HUES64 (cell line): ENCODE results near the gene MRPS10.

ENCODE experiments used
- H3K27ac ChIP-seq: 2 replicates; pipeline ENCODE4 v1.7.0; 2013; ENCODE audit warnings: low read depth, low read length, inconsistent platforms
- H3K27me3 ChIP-seq: 2 replicates; pipeline ENCODE4 v1.6.1; 2013; ENCODE audit warnings: mild to moderate bottlenecking, low read length; ENCODE audit not compliant: insufficient read depth
- H3K36me3 ChIP-seq: 2 replicates; pipeline ENCODE4 v1.6.1; 2013; ENCODE audit warnings: mild to moderate bottlenecking, low read length; ENCODE audit not compliant: insufficient read depth
- H3K4me1 ChIP-seq: 2 replicates; pipeline ENCODE4 v1.6.1; 2013; ENCODE audit warnings: mild to moderate bottlenecking, low read length, moderate library complexity; ENCODE audit not compliant: insufficient read depth
- H3K4me3 ChIP-seq: 2 replicates; pipeline ENCODE4 v1.5.1; 2013; ENCODE audit warnings: mild to moderate bottlenecking, low read length, moderate library complexity
- H3K9ac ChIP-seq: 2 replicates; pipeline ENCODE4 v1.6.1; 2013; ENCODE audit warnings: mild to moderate bottlenecking, low read depth, low read length
- H3K9me3 ChIP-seq: 2 replicates; pipeline ENCODE4 v1.6.1; 2013; ENCODE audit warnings: low read depth, low read length; ENCODE audit not compliant: insufficient read depth
- WGBS: fragments of 150-250, 120-280 bp; methylation state at CpG from one replicate; pipeline ENCODE4 v1.1.7; 2013; ENCODE audit warnings: missing lambda C conversion rate; 5-methylcytosine and 5-hydroxymethylcytosine counted together

Gene MRPS10

DNA sequence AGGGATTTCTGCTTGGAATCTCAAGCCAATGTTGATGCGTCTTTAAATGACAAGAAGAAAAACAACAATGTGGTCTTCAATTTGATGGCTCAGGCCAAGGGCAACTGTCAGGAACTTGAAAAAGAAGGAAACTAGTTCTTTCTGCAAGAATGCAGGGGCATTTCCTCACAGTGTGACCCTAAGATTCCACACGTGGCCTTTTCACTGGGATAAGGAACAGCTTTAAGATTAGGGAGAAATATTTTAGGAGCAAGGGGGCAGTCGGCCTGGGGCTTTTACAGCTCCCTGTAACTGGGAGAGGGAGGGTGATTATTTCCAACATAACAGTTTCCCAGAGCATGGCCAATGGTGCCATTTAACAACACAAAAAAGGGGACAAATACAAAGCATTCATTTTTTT is 39.4 kb upstream of the MRPS10 start:
- Histone ChIP-seq H3K9ac (peak overlapping the region; percentile 8; the same call in 1 of the 2 replicates), H3K4me3 (no peak overlapping the region), H3K36me3 (peaks cover 51% of the 10 kb centered on the region), H3K27ac (peak overlapping the region; percentile 88), H3K4me1 (peaks cover 35% of the 10 kb centered on the region), H3K9me3 (no peaks in the 10 kb centered on the region), H3K27me3 (no peaks in the 10 kb centered on the region)
- 58% methylated on average over 3 of the region's 3 CpGs for WGBS

- Histone ChIP-seq H3K9me3 (no peaks in the 10 kb centered on the region), H3K36me3 (peaks cover 61% of the 10 kb centered on the region), H3K4me1 (peaks cover 26% of the 10 kb centered on the region), H3K9ac (no peak overlapping the region), H3K27me3 (no peaks in the 10 kb centered on the region), H3K4me3 (no peak overlapping the region), H3K27ac (no peak overlapping the region)
- 91% methylated on average over 5 of the region's 5 CpGs for WGBS
Measured at GRCh38 chr6:42255050-42255449, 37.4 kb upstream of the MRPS10 start.

DNA sequence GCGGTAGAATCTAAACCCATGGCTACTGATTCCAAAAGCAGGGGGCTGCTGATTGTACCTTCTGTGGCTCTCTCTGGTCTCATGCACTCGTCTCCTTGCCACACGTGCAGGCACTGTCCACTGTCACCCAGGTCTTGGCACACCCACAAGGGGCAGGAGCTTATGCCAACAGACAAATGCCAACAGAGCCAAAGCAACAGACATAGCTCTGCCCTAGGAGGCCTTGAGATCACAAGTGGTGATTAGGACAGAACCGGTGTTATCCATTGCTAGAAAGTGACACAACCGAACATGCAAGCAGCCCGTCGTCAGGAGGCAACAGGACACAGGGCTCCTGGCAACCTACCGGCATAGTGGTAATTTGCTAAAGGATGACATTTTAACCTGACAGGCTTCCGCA is 36.8 kb upstream of the MRPS10 start:
- no peak overlapping the region for H3K4me3 ChIP-seq
- H3K27me3 ChIP-seq, result no peaks in the 10 kb centered on the region
- H3K4me1 ChIP-seq, result peaks cover 23% of the 10 kb centered on the region
- peaks cover 67% of the 10 kb centered on the region for H3K36me3 ChIP-seq
- H3K9me3 ChIP-seq, result no peaks in the 10 kb centered on the region
- no peak overlapping the region for H3K27ac ChIP-seq
- H3K9ac ChIP-seq, result no peak overlapping the region
- 93% methylated on average over 9 of the region's 9 CpGs for WGBS

- H3K4me3 ChIP-seq, result no peak overlapping the region
- H3K9me3 ChIP-seq, result no peaks in the 10 kb centered on the region
- H3K27me3 ChIP-seq, result no peaks in the 10 kb centered on the region
- H3K36me3 ChIP-seq, result peaks cover 79% of the 10 kb centered on the region
- H3K4me1 ChIP-seq, result peaks cover 10% of the 10 kb centered on the region
- H3K9ac ChIP-seq, result no peak overlapping the region
- H3K27ac ChIP-seq, result no peak overlapping the region
- 91% methylated on average over 9 of the region's 9 CpGs for WGBS
Measured at GRCh38 chr6:42251911-42252637, 34.4 kb upstream of the MRPS10 start.

DNA sequence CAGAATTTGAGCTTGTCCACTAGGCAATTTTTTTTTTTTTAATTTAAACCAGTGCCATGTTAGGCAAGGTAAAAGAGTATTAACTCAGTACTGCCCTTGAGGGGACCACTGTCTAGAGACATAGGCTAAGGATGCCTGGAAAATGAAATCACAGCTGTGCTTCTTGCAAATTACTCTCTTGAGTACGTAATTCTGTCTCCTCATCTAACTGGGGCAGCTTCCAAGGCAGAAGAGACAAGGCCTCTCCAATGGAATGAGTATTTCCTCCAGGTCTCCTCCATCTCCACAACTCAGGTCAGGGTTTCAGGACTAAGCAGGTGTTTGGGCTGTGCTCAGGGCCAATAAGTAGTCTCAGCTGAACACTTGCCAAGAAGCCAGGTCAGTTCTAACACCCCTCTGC is 33.8 kb upstream of the MRPS10 start:
- Histone ChIP-seq H3K4me1 (peaks cover 4% of the 10 kb centered on the region; the same call in 1 of the 2 replicates), H3K27ac (no peak overlapping the region), H3K27me3 (no peaks in the 10 kb centered on the region), H3K9ac (no peak overlapping the region), H3K9me3 (no peaks in the 10 kb centered on the region), H3K36me3 (peaks cover 74% of the 10 kb centered on the region), H3K4me3 (no peak overlapping the region)
- WGBS, result 97% methylated on average over 1 of the region's 1 CpG

DNA sequence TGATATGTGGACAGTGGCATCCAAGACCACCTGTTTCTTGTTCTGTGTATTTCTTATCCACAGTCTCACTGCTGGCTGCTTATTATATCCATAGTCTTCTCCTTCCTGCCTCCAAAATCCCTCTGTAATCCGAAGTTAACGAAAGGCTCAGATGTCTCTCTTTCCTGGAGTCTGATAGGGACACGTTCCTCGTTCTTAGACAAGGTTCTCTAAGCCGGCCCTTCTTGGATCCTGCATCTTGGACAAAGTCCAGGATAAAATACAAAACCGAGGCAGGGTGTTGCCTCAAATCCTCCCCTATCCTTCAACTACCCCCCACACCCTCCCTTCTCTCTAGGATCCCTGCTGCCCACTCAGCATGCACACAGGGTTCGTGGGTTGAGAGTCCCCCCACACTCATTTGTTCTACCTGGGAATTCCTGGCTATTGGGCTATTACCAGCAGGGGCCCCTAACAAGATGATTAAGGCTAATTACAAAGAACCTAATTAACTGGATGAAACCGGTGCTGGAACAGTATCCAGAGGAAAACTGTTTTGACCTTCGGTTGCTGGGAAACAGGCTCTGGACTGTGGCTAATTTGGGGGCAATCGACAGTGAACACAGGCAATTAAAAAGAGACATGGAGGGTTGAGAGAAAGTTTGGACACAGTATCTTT is 32.7 kb upstream of the MRPS10 start:
- H3K9ac ChIP-seq, result no peak overlapping the region
- no peaks in the 10 kb centered on the region for H3K4me1 ChIP-seq
- no peak overlapping the region for H3K4me3 ChIP-seq
- 91% methylated on average over 10 of the region's 10 CpGs for WGBS
- H3K27ac ChIP-seq, result no peak overlapping the region
- no peaks in the 10 kb centered on the region for H3K27me3 ChIP-seq
- peaks cover 70% of the 10 kb centered on the region for H3K36me3 ChIP-seq
- H3K9me3 ChIP-seq, result no peaks in the 10 kb centered on the region

DNA sequence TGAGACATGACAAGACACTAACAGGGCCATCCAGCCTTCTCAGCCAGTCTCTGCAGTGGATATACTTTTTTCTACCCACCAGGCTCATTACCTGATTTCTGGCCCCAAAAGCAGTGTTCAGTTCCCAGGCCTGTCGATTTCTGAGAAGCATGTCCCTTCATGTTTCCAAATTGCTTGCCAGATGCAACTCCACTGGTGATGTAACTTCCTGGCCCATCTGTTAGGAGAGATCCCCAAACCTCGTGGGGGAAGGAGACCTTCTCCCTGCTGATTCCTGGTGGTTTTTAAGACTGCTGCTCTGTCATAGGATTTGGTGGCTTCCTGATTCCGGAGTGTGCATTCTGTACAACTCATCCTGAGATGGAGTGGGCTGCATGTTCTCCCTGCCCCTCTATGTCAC is 31.6 kb upstream of the MRPS10 start:
- Histone ChIP-seq H3K27me3 (no peaks in the 10 kb centered on the region), H3K4me1 (no peaks in the 10 kb centered on the region), H3K9me3 (no peaks in the 10 kb centered on the region), H3K9ac (no peak overlapping the region), H3K4me3 (no peak overlapping the region), H3K27ac (no peak overlapping the region), H3K36me3 (peaks cover 68% of the 10 kb centered on the region)
- 87% methylated on average over 3 of the region's 3 CpGs for WGBS

DNA sequence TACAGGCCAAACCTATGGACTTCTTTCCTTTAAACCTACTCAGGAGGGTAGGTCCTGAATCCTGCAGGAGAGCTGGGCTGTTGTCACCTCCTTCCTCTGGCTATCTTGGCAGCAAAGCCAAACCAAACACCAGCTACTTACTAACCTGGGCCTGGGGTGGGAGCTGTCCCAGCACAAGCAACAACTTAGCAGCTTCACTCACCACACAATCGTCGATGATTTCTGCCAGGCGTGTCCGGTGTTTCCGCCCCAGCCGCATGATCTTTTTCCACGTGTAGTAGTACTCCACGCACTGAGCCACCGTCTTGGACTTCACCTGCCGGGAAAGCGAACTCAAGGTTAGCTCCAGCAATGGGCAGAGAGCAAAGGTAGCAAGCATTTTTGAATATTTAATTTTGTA is 25.4 kb upstream of the MRPS10 start:
- H3K9ac ChIP-seq, result no peak overlapping the region
- H3K4me3 ChIP-seq, result no peak overlapping the region
- WGBS, result 96% methylated on average over 11 of the region's 11 CpGs
- peaks cover 50% of the 10 kb centered on the region for H3K36me3 ChIP-seq
- peaks cover 22% of the 10 kb centered on the region for H3K4me1 ChIP-seq
- H3K27ac ChIP-seq, result no peak overlapping the region; the same call in 1 of the 2 replicates
- no peaks in the 10 kb centered on the region for H3K9me3 ChIP-seq
- no peaks in the 10 kb centered on the region for H3K27me3 ChIP-seq

- WGBS, result 14% methylated on average over 5 of the region's 5 CpGs
- no peak overlapping the region for H3K4me3 ChIP-seq
- peak overlapping the region; percentile 53; the same call in 1 of the 2 replicates for H3K27ac ChIP-seq
- H3K4me1 ChIP-seq, result peaks cover 22% of the 10 kb centered on the region
- no peaks in the 10 kb centered on the region for H3K27me3 ChIP-seq
- H3K36me3 ChIP-seq, result peaks cover 53% of the 10 kb centered on the region
- no peaks in the 10 kb centered on the region for H3K9me3 ChIP-seq
- H3K9ac ChIP-seq, result no peak overlapping the region
Measured at GRCh38 chr6:42241915-42242314, 24.3 kb upstream of the MRPS10 start.

GRCh38 chr6:42239736-42240375 is 22.2 kb upstream of the MRPS10 start:
- Histone ChIP-seq H3K27me3 (no peaks in the 10 kb centered on the region), H3K36me3 (peaks cover 60% of the 10 kb centered on the region), H3K27ac (no peak overlapping the region), H3K4me1 (peaks cover 22% of the 10 kb centered on the region), H3K9ac (no peak overlapping the region), H3K9me3 (no peaks in the 10 kb centered on the region), H3K4me3 (no peak overlapping the region)
- 90% methylated on average over 7 of the region's 7 CpGs for WGBS

DNA sequence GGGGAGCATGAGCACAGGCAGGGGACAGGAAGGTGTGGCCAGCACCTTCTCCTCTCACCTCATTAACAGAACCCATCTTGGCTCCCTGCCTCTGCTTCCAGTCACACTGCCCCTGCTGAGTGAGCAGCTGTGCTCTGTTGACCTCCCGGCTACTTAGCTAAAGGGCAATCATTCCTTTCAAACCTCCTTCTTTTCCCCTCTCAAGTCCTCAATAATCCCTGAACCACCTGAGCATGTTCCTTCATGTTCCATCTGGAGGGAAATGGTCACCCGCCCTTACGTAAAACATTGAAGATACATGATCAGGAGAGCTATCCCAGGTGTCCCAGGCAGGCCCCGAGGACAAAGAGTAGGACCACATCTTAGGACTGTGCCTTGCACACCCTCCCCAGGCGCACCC is 21.7 kb upstream of the MRPS10 start:
- no peak overlapping the region for H3K4me3 ChIP-seq
- no peak overlapping the region for H3K27ac ChIP-seq
- no peak overlapping the region for H3K9ac ChIP-seq
- H3K4me1 ChIP-seq, result peaks cover 22% of the 10 kb centered on the region
- H3K36me3 ChIP-seq, result peaks cover 56% of the 10 kb centered on the region
- H3K27me3 ChIP-seq, result no peaks in the 10 kb centered on the region
- WGBS, result 88% methylated on average over 5 of the region's 5 CpGs
- H3K9me3 ChIP-seq, result no peaks in the 10 kb centered on the region
